Kidney (tissue), 14 donors: ENCODE measurements around the gene C3orf62. TPM values are rescaled to one million over a fixed set of nuclear protein-coding genes. Genes with fewer than 3 reads are reported as not detected.

ENCODE experiments used
- DNase-seq, 5 donors: peaks; one replicate each; pipeline ENCODE4 v3.0.0-alpha.2; 2013 to 2020
- FAIRE-seq: peaks from 2 replicates; lab custom pipeline; 2012; peaks lifted over from hg19 to GRCh38; lab: Jason Lieb, UNC
- H3K27ac ChIP-seq, 2 donors: one replicate each; pipeline ENCODE4 v1.7.0; 2013; ENCODE audit warnings: low read depth in 2 of 2, low read length in 2 of 2, inconsistent platforms in 1 of 2
- H3K27me3 ChIP-seq: one replicate; pipeline ENCODE4 v1.7.1; 2013; ENCODE audit warnings: low read length, inconsistent platforms; ENCODE audit not compliant: control insufficient read depth, insufficient read depth
- H3K36me3 ChIP-seq, 3 donors: one replicate each; pipeline versions ENCODE4 v1.7.0 to v1.7.1; 2013; ENCODE audit warnings: low read length in 3 of 3, control low read depth in 1 of 3, inconsistent platforms in 1 of 3; ENCODE audit not compliant: insufficient read depth in 3 of 3, control insufficient read depth in 2 of 3
- H3K4me1 ChIP-seq, 3 donors: one replicate each; pipeline versions ENCODE4 v1.7.0 to v1.7.1; 2013; ENCODE audit warnings: low read length in 3 of 3, inconsistent platforms in 1 of 3, low read depth in 1 of 3; ENCODE audit not compliant: control insufficient read depth in 2 of 3, insufficient read depth in 2 of 3
- H3K4me3 ChIP-seq, 3 donors: one replicate each; pipeline versions ENCODE4 v1.7.0 to v1.8.1; 2013; ENCODE audit warnings: low read length in 3 of 3, control low read depth in 1 of 3, inconsistent platforms in 1 of 3
- H3K9ac ChIP-seq, 3 donors: one replicate each; pipeline versions ENCODE4 v1.7.0 to v1.7.1; 2013; ENCODE audit warnings: low read length in 3 of 3, control low read depth in 1 of 3, inconsistent platforms in 1 of 3
- H3K9me3 ChIP-seq, 3 donors: one replicate each; pipeline versions ENCODE4 v1.7.0 to v1.7.1; 2013; ENCODE audit warnings: low read length in 3 of 3, control low read depth in 1 of 3, inconsistent platforms in 1 of 3; ENCODE audit not compliant: control insufficient read depth in 2 of 3, insufficient read depth in 1 of 3
- CTCF ChIP-seq: IDR thresholded peaks from 3 replicates; pipeline ENCODE4 v1.5.1; 2012; ENCODE audit warnings: mild to moderate bottlenecking, moderate library complexity, borderline replicate concordance; ENCODE audit not compliant: insufficient read depth; ENCODE audit errors: extremely low read depth
- intact Hi-C: fragments of 100-400 bp; cut with DNase I; formaldehyde crosslinking; loops from one replicate; pipeline ENCODE4 v1.11.1; 2022
- polyA plus RNA-seq: library from polyadenylated mRNA; stranded (reverse); fragments of 350-450 nt; fragmentation: Illumina TruSeq; extraction: RNeasy Lipid Tissue Mini Kit (QIAGEN cat#74804); gene quantifications from one replicate; pipeline ENCODE4 v1.2.3, GENCODE V29; 2014; ENCODE audit warnings: low read depth, low replicate concordance; ENCODE audit not compliant: insufficient read depth
- total RNA-seq: library from RNA; stranded (reverse); fragmentation: NEBNext Ultra II Directional; extraction: Animal tissue kit (Norgen Biotek cat#: 25700); gene quantifications from one replicate; pipeline ENCODE4 v1.2.1, GENCODE V29; 2021
- donor health status: control.
- donor health status: control.
- donor health status: control.
- donor health status: control.
- donor health status: control.
- donor health status: DM: yes; HTN: yes; CAD: no.
- donor health status: Normal renal cell carcinoma (clear cell type).

The C3orf62 gene
- total and polyA plus RNA-seq, 2 donors from 2014 or later, result 4.7 to 7.0 TPM

GRCh38 chr3:49298511-49298910 is 21.5 kb upstream of the C3orf62 start:
- H3K4me3 ChIP-seq, result no peak overlapping the region
- FAIRE-seq (no peak), DNase-seq (no peak)
- H3K4me1 ChIP-seq, result peaks cover 0 to 5% (median 0%) of the 10 kb centered on the region in 3 donors
- intact Hi-C loops, result loop anchor here (10.0 kb wide), 1 partner anchor 146 kb away; no protein-coding TSS in a partner anchor
- H3K27ac ChIP-seq, result no peak overlapping the region
- no peaks in the 10 kb centered on the region for H3K9me3 ChIP-seq
- H3K27me3 ChIP-seq, result no peaks in the 10 kb centered on the region
- H3K9ac ChIP-seq, result no peak overlapping the region
- H3K36me3 ChIP-seq, result peaks cover 7 to 68% (median 33%) of the 10 kb centered on the region in 3 donors
- TF ChIP-seq CTCF, result no peak

- peaks cover 0 to 5% (median 0%) of the 10 kb centered on the region in 3 donors for H3K4me1 ChIP-seq
- H3K36me3 ChIP-seq, result peaks cover 7 to 63% (median 33%) of the 10 kb centered on the region in 3 donors
- no peaks in the 10 kb centered on the region for H3K9me3 ChIP-seq
- no peaks in the 10 kb centered on the region for H3K27me3 ChIP-seq
- no peak for FAIRE-seq
- no peak overlapping the region for H3K9ac ChIP-seq
- TF ChIP-seq CTCF, result no peak
- intact Hi-C loops, result loop anchor here (10.0 kb wide), 1 partner anchor 148 kb away; no protein-coding TSS in a partner anchor
- DNase-seq, result no peak
- H3K4me3 ChIP-seq, result no peak overlapping the region
- H3K27ac ChIP-seq, result peak overlapping the region in 1 of 2 donors; percentile 70
Measured at GRCh38 chr3:49296781-49297411, 19.9 kb upstream of the C3orf62 start.

GRCh38 chr3:49295489-49296058 is 18.5 kb upstream of the C3orf62 start:
- peak; percentile 51 for TF ChIP-seq CTCF
- peaks cover 0 to 5% (median 0%) of the 10 kb centered on the region in 3 donors for H3K4me1 ChIP-seq
- no peaks in the 10 kb centered on the region for H3K9me3 ChIP-seq
- H3K27me3 ChIP-seq, result no peaks in the 10 kb centered on the region
- no peak overlapping the region for H3K27ac ChIP-seq
- DNase-seq, result peak in 3 of 5 donors; percentile 7 to 31 (median 12)
- H3K36me3 ChIP-seq, result peaks cover 4 to 61% (median 28%) of the 10 kb centered on the region in 3 donors
- intact Hi-C loops, result loop anchor here (10.0 kb wide), 1 partner anchor 149 kb away; no protein-coding TSS in a partner anchor
- H3K9ac ChIP-seq, result no peak overlapping the region
- no peak overlapping the region for H3K4me3 ChIP-seq
- FAIRE-seq, result no peak
